ENCODE data around the gene TAB3.
A peak's percentile ranks its signal among the peaks of the same experiment; 100 is the strongest.

TAB3 gene

GRCh38 chrX:30889147-30890140, at the start of gene TAB3:
TAB3 (minus strand) TSS chrX:30889254; CDS start chrX:30859588, 29,666 bp downstream.
- peak; percentile 91 for DNase-seq

- no peak for DNase-seq
Observed at GRCh38 chrX:30938295-30938694, 49.2 kb upstream of the TAB3 start.

- no peak for DNase-seq
Observed at GRCh38 chrX:30935985-30936384, 46.9 kb upstream of the TAB3 start.

GRCh38 chrX:30931920-30932319, 42.9 kb upstream of the TAB3 start:
- no peak for DNase-seq

- no peak for DNase-seq
Observed at GRCh38 chrX:30930679-30931078, 41.6 kb upstream of the TAB3 start.

- DNase-seq, result no peak
Observed at GRCh38 chrX:30930143-30930542, 41.1 kb upstream of the TAB3 start.

GRCh38 chrX:30920271-30920670, 31.2 kb upstream of the TAB3 start:
- no peak for DNase-seq

GRCh38 chrX:30918480-30918879, 29.4 kb upstream of the TAB3 start:
- no peak for DNase-seq

- no peak for DNase-seq
Observed at GRCh38 chrX:30913492-30913891, 24.4 kb upstream of the TAB3 start.

- DNase-seq, result no peak
Observed at GRCh38 chrX:30910124-30910860, 21.2 kb upstream of the TAB3 start.

- no peak for DNase-seq
Observed at GRCh38 chrX:30906726-30907125, 17.7 kb upstream of the TAB3 start.

GRCh38 chrX:30905321-30905720, 16.3 kb upstream of the TAB3 start:
- DNase-seq, result no peak

- no peak for DNase-seq
Observed at GRCh38 chrX:30904632-30905031, 15.6 kb upstream of the TAB3 start.

- DNase-seq, result no peak
Observed at GRCh38 chrX:30904186-30904585, 15.1 kb upstream of the TAB3 start.

GRCh38 chrX:30900227-30900626, 11.2 kb upstream of the TAB3 start:
- DNase-seq, result no peak

GRCh38 chrX:30898886-30899285, 9.8 kb upstream of the TAB3 start:
- DNase-seq, result no peak

- DNase-seq, result no peak
Observed at GRCh38 chrX:30895370-30895769, 6.3 kb upstream of the TAB3 start.

GRCh38 chrX:30893206-30893605, 4.2 kb upstream of the TAB3 start:
- no peak for DNase-seq

GRCh38 chrX:30892591-30892990, 3.5 kb upstream of the TAB3 start:
- no peak for DNase-seq

GRCh38 chrX:30888526-30889146, 418 bp downstream of the TAB3 start:
- peak; percentile 26 for DNase-seq

- DNase-seq, result peak; percentile 28
Observed at GRCh38 chrX:30887721-30888120, 1.3 kb downstream of the TAB3 start.

GRCh38 chrX:30887288-30887687, 1.8 kb downstream of the TAB3 start:
- no peak for DNase-seq

GRCh38 chrX:30885136-30885535, 3.9 kb downstream of the TAB3 start:
- DNase-seq, result no peak

- no peak for DNase-seq
Observed at GRCh38 chrX:30883138-30883537, 5.9 kb downstream of the TAB3 start.
